Body of pancreas (tissue), 4 donors: ENCODE results near the gene MIEF1. TPM values are rescaled to one million over a fixed set of nuclear protein-coding genes. Genes with fewer than 3 reads are reported as not detected.

Source experiments
- ATAC-seq: fragments of 150-250 bp; one replicate; pipeline ENCODE4 v1.9.1; 2016
- DNase-seq, 4 donors: peaks; one replicate each; pipeline ENCODE4 v3.0.0-alpha.2; 2019
- H3K27ac ChIP-seq, 4 donors: fragments of 200-600 bp; sonication (generic); 1 replicate in 3 of 4; 2 replicates in 1 of 4; pipeline versions ENCODE4 v1.5.1 to v1.6.1; 2016 to 2019; ENCODE audit warnings: mild to moderate bottlenecking in 1 of 4, mixed read lengths in 1 of 4, moderate library complexity in 1 of 4
- H3K27me3 ChIP-seq, 2 donors: fragments of 200-600 bp; sonication (generic); one replicate each; pipeline ENCODE4 v1.6.0; 2016; ENCODE audit warnings: mild to moderate bottlenecking in 1 of 2
- H3K36me3 ChIP-seq, 2 donors: fragments of 200-600 bp; sonication (generic); replicated peaks in 1 of 2; 2 replicates each; pipeline ENCODE4 v1.5.1; 2016; ENCODE audit warnings: low read depth in 2 of 2; ENCODE audit not compliant: insufficient read depth in 1 of 2
- H3K4me1 ChIP-seq: fragments of 200-600 bp; sonication (generic); one replicate; pipeline ENCODE4 v1.6.0; 2016
- H3K4me3 ChIP-seq, 2 donors: fragments of 200-600 bp; sonication (generic); 1 replicate in 1 of 2; 2 replicates in 1 of 2; pipeline ENCODE4 v1.5.1; 2016 to 2019
- H3K9me3 ChIP-seq, 3 donors: fragments of 200-600 bp; sonication (generic); 1 replicate in 2 of 3; 2 replicates in 1 of 3; pipeline ENCODE4 v1.5.1; 2016
- POLR2A ChIP-seq, 3 donors: fragments of 450-650 bp; IDR thresholded peaks; one replicate each; pipeline ENCODE4 v1.6.1; 2016; ENCODE audit warnings: antibody characterized with exemption in 3 of 3, mild to moderate bottlenecking in 2 of 3
- WGBS, 2 donors: methylation state at CpG; one replicate each; pipeline ENCODE4 v1.1.5; 2017; 5-methylcytosine and 5-hydroxymethylcytosine counted together
- intact Hi-C: fragments of 100-400 bp; cut with DNase I; formaldehyde crosslinking; loops from one replicate; pipeline ENCODE4 v1.15.1; 2023
- total RNA-seq, 2 donors: library from RNA; depleted of rRNA; stranded (reverse); fragments of >200 nt; gene quantifications; one replicate each; pipeline ENCODE4 v1.1.0, GENCODE V29; 2016
- TF ChIP-seq, protein P1 (sequence below), 7 experiments: fragments of 450-650 bp in 4 of 7; fragments of 200-600 bp in 3 of 7; sonication (generic) in 3 of 7; IDR thresholded peaks; one replicate each; pipeline ENCODE4 v1.5.1; 2016 to 2019; ENCODE audit warnings: antibody characterized with exemption in 7 of 7

MIEF1 gene
- total RNA-seq, 2 donors from 2014 or later: 9.1 to 14.8 TPM

DNA sequence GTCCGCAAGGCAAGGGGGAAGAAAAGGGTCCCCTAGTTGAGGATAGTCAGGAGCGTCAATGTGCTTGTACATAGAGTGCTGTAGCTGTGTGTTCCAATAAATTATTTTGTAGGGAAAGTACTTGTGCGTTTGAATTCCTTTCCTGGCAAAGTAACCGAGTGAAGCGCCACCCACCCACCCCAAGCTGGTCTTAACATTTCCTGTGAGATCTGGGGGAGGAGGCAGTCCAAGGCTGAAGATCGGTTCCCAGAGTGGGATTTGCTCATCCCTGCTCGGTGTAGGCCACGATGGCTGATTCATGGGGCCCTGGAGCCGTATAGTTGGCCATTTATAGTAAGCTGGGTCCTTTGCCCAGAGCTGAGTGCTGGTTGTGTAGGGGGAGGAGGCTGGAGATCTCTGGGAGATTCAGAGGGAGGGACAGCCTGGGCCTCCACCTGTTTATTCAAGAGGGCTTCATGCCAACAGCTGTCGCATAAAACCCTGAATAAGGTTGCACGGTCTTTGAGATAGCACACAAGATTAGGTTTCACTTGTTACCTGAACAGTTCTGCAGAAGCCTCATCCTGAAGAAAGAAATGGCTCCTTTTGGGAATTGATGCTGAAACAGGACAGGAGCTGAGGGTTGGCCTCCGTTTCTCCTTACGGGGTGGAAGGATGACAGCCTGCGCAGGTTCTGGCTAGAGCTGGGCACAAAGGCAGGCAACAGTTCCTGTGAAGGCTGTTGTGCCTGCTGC is 20.6 kb downstream of the MIEF1 start:
- TF ChIP-seq, protein P1, sequence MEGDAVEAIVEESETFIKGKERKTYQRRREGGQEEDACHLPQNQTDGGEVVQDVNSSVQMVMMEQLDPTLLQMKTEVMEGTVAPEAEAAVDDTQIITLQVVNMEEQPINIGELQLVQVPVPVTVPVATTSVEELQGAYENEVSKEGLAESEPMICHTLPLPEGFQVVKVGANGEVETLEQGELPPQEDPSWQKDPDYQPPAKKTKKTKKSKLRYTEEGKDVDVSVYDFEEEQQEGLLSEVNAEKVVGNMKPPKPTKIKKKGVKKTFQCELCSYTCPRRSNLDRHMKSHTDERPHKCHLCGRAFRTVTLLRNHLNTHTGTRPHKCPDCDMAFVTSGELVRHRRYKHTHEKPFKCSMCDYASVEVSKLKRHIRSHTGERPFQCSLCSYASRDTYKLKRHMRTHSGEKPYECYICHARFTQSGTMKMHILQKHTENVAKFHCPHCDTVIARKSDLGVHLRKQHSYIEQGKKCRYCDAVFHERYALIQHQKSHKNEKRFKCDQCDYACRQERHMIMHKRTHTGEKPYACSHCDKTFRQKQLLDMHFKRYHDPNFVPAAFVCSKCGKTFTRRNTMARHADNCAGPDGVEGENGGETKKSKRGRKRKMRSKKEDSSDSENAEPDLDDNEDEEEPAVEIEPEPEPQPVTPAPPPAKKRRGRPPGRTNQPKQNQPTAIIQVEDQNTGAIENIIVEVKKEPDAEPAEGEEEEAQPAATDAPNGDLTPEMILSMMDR (IDR thresholded peaks at IDR 0.05): no peak
- peak in 2 of 3 donors; percentile 39 to 51 for TF ChIP-seq POLR2A (IDR thresholded peaks at IDR 0.05)
- Histone ChIP-seq H3K27ac (peak overlapping the region; percentile 52 to 98 (median 98)), H3K9me3 (no peaks in the 10 kb centered on the region), H3K4me1 (peaks cover 59% of the 10 kb centered on the region), H3K27me3 (no peaks in the 10 kb centered on the region), H3K36me3 (peaks cover 6 to 13% of the 10 kb centered on the region in 2 donors), H3K4me3 (peak overlapping the region in 1 of 2 donors; percentile 99)
- WGBS, 2 donors: 8 to 12% methylated on average over 14 of the region's 14 CpGs
- DNase-seq (peak; percentile 62 to 72 (median 67)), ATAC-seq (no peak)
- intact Hi-C loops: no loop called here

DNA sequence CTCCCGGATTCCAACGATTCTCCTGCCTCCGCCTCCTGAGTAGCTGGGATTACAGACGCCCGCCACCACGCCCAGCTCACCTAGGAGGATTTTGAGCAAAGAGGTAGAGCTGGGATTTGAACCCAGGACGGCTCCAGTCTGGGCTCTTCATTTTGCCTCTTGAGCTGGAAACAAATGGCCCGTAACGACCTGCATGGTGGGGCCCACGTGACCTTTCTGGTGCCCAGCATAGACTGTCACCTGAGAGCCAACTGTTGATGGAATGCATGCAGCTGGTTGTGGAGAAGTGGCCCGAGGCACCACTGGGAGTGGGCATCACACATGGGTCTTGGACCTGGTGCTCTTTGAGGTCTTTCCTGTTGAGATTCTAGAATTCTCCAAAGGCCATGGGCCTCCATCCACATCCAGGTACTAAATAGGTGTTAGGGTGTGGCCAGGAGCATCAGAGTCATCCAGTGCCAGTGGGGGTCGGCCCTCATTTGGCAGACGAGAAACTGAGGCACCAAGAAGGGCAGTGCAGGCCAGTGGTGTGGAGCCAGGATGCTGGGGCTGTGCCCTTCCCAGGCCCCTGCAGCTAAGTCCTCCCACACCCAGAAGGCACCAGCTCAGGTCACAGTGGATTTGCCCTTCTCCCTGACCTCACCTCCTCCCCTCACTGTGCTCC is 22.1 kb downstream of the MIEF1 start:
- no peak for TF ChIP-seq POLR2A (IDR thresholded peaks at IDR 0.05)
- TF ChIP-seq, protein P1 (IDR thresholded peaks at IDR 0.05): no peak
- ATAC-seq: no peak
- Histone ChIP-seq H3K4me3 (no peak overlapping the region), H3K27me3 (no peaks in the 10 kb centered on the region), H3K4me1 (peaks cover 67% of the 10 kb centered on the region), H3K9me3 (no peaks in the 10 kb centered on the region), H3K36me3 (peaks cover 6 to 13% of the 10 kb centered on the region in 2 donors), H3K27ac (peak overlapping the region in 2 of 4 donors; percentile 0 to 15)
- no peak for DNase-seq
- intact Hi-C loops: no loop called here
- 65 to 73% methylated on average over 9 to 13 of the region's 13 CpGs for whole genome bisulfite sequencing, 2 donors

DNA sequence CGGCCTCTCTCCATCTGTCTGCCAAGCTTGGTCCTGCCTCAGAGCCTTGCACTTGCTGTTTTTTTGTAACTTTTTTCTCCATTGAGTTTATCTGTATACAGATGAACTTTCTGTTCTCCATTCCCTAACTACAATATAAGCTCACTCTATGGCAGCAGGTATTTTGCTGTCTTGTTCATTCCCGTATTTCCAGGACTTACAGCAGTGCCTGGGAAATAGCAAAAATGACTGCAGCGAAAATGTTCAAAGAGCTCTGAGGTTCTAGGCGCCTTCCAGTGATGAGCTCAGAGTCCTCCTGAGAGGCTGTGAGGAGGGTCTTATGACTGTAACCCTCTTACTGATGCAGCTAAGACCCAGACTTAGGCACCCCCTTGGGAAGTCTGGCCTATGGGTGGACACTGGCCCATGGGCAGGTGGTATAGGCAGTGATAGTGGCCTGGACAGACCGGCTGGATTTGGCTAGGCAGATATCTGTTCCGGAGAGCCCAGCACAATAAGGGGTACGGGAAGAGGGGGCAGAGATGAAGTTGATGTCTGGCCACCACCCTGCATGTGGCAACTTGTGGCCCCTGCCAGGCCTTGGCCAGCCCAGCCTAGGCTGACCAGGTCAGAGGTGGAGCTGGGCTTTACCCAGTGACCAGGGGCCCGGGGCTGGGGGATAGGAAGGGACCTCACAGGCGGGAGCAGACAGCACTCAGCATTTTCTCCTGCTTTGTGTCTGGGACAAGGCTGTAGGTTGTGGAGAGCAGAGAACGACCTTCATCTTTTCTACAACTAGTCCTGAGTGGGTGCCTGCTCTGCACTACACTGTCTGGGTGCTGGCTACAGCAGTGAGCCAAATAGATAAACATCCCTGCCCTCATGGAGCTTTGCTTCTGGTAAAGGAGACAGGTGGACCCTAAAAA is 22.9 kb downstream of the MIEF1 start:
- Histone ChIP-seq H3K4me1 (peaks cover 73% of the 10 kb centered on the region), H3K27me3 (no peaks in the 10 kb centered on the region), H3K36me3 (peaks cover 6 to 13% of the 10 kb centered on the region in 2 donors), H3K27ac (peak overlapping the region in 2 of 4 donors; percentile 29 to 32), H3K4me3 (no peak overlapping the region), H3K9me3 (no peaks in the 10 kb centered on the region)
- DNase-seq (no peak), ATAC-seq (no peak)
- intact Hi-C loops: no loop called here
- WGBS, 2 donors: 62 to 74% methylated on average over 10 of the region's 10 CpGs
- TF ChIP-seq, protein P1 (IDR thresholded peaks at IDR 0.05): no peak
- peak in 1 of 3 donors; percentile 10 for TF ChIP-seq POLR2A (IDR thresholded peaks at IDR 0.05)

DNA sequence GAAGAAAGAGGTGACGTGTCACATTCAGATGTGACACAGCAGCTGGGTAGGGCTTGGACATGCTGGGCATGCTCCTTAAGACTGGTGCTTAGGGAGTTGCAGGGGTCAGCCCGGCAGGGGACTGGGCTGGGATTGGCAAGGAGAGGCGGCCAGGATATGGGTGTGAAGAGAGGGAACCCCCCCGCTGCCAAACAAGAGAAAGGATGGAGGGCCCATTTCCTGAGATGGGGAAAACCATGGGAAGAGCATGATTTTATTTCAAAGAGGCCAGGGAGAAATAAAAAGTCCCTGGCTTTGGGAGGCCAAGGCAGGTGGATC is 23.5 kb downstream of the MIEF1 start:
- H3K4me1 ChIP-seq: peaks cover 79% of the 10 kb centered on the region

More for the DNA sequence above, 23.5 kb downstream of the MIEF1 start:
- TF ChIP-seq, protein P1 (IDR thresholded peaks at IDR 0.05): no peak
- peak in 1 of 3 donors; percentile 3 for TF ChIP-seq POLR2A (IDR thresholded peaks at IDR 0.05)
- WGBS, 2 donors: 81 to 82% methylated on average over 4 of the region's 4 CpGs
- peaks cover 6 to 13% of the 10 kb centered on the region in 2 donors for H3K36me3 ChIP-seq
- H3K9me3 ChIP-seq: no peaks in the 10 kb centered on the region
- no peak for ATAC-seq
- DNase-seq: no peak
- intact Hi-C loops: no loop called here
- H3K4me3 ChIP-seq: no peak overlapping the region
- H3K27ac ChIP-seq: peak overlapping the region in 1 of 4 donors; percentile 32
- no peaks in the 10 kb centered on the region for H3K27me3 ChIP-seq
